Naive thymus-derived CD4-positive, alpha-beta T cell (primary cell): ENCODE results near the gene ADGRL3. TPM values are rescaled to one million over a fixed set of nuclear protein-coding genes. Genes with fewer than 3 reads are reported as not detected.

Experiments
- ATAC-seq: fragments of 150-1000 bp; cut with Tn5 transposase; 2 replicates; pipeline ENCODE4 v1.10.0; 2021; ENCODE audit warnings: mild to moderate bottlenecking, moderate library complexity
- CTCF ChIA-PET: fragments of 350-600 bp; sonication (Branson Sonifier 250); formaldehyde crosslinking; loops from one replicate; lab custom pipeline; 2021; ENCODE audit warnings: antibody characterized with exemption; lab: Charles Lee
- POLR2A ChIA-PET: fragments of 350-600 bp; sonication (Branson Sonifier 250); formaldehyde crosslinking; loops from one replicate; lab custom pipeline; 2021; ENCODE audit warnings: antibody characterized with exemption, inconsistent platforms; lab: Charles Lee
- DNase-seq, 9 donors: peaks; one replicate each; pipeline versions ENCODE4 v3.0.0 to v3.0.0-alpha.2; 2020 to 2022; ENCODE audit warnings: mixed read lengths in 1 of 9
- H3K27ac ChIP-seq: one replicate; pipeline ENCODE4 v1.7.0; 2013; ENCODE audit warnings: mild to moderate bottlenecking, low read depth, low read length, moderate library complexity
- H3K27me3 ChIP-seq, 2 donors: one replicate each; pipeline ENCODE4 v1.7.0; 2013; ENCODE audit warnings: low read length in 2 of 2, mild to moderate bottlenecking in 2 of 2, moderate library complexity in 2 of 2; ENCODE audit not compliant: control insufficient read depth in 2 of 2, insufficient read depth in 2 of 2
- H3K36me3 ChIP-seq, 3 experiments: 1 replicate in 2 of 3; 2 replicates in 1 of 3; pipeline ENCODE4 v1.7.0; 2013; ENCODE audit warnings: low read length in 3 of 3, mild to moderate bottlenecking in 3 of 3, moderate library complexity in 1 of 3; ENCODE audit not compliant: insufficient read depth in 3 of 3, control insufficient read depth in 2 of 3
- H3K4me1 ChIP-seq, 2 donors: one replicate each; pipeline ENCODE4 v1.7.0; 2013; ENCODE audit warnings: low read length in 2 of 2, mild to moderate bottlenecking in 2 of 2, moderate library complexity in 1 of 2; ENCODE audit not compliant: control insufficient read depth in 2 of 2, insufficient read depth in 2 of 2
- H3K4me3 ChIP-seq: 2 replicates; pipeline ENCODE4 v1.7.0; 2013; ENCODE audit warnings: mild to moderate bottlenecking, low read length
- H3K9me3 ChIP-seq, 3 experiments: 1 replicate in 2 of 3; 2 replicates in 1 of 3; pipeline ENCODE4 v1.7.0; 2013; ENCODE audit warnings: low read length in 3 of 3; ENCODE audit not compliant: control insufficient read depth in 2 of 3
- H3K27ac Mint-ChIP-seq, 9 donors: one replicate each; pipeline ENCODE4 v1.8.0; 2020 to 2022; ENCODE audit warnings: mixed read lengths in 9 of 9, mild to moderate bottlenecking in 8 of 9, moderate library complexity in 5 of 9, inconsistent platforms in 2 of 9
- H3K27me3 Mint-ChIP-seq, 5 donors: one replicate each; pipeline ENCODE4 v1.8.0; 2021 to 2022; ENCODE audit warnings: mixed read lengths in 5 of 5, mild to moderate bottlenecking in 1 of 5
- H3K36me3 Mint-ChIP-seq, 5 donors: one replicate each; pipeline ENCODE4 v1.8.0; 2020 to 2022; ENCODE audit warnings: mixed read lengths in 5 of 5, mild to moderate bottlenecking in 3 of 5, inconsistent platforms in 1 of 5
- H3K4me1 Mint-ChIP-seq, 7 donors: one replicate each; pipeline ENCODE4 v1.8.0; 2020 to 2022; ENCODE audit warnings: mixed read lengths in 7 of 7, mild to moderate bottlenecking in 3 of 7, inconsistent platforms in 1 of 7
- H3K4me3 Mint-ChIP-seq, 10 donors: one replicate each; pipeline ENCODE4 v1.8.0; 2020 to 2022; ENCODE audit warnings: mild to moderate bottlenecking in 10 of 10, mixed read lengths in 10 of 10, moderate library complexity in 6 of 10, inconsistent platforms in 2 of 10
- H3K9me3 Mint-ChIP-seq, 11 donors: one replicate each; pipeline ENCODE4 v1.8.0; 2020 to 2022; ENCODE audit warnings: mixed read lengths in 11 of 11, mild to moderate bottlenecking in 4 of 11, inconsistent platforms in 1 of 11, moderate library complexity in 1 of 11
- intact Hi-C, 2 donors: fragments of 100-400 bp; cut with micrococcal nuclease; formaldehyde crosslinking; loops; one replicate each; pipeline ENCODE4 v1.15.1; 2023
- polyA plus RNA-seq, 2 donors: library from polyadenylated mRNA; unstranded; fragments of 300-500 nt; fragmentation: Illumina TruSeq; gene quantifications; one replicate each; pipeline ENCODE4 v1.2.3, GENCODE V29; 2021
- total RNA-seq, 6 experiments: library from RNA in 5 of 6; stranded (reverse) in 5 of 6; gene quantifications; 1 replicate in 5 of 6; 2 replicates in 1 of 6; pipeline ENCODE4 v1.2.3 and lab custom pipeline; 2021 to 2026

The ADGRL3 gene
- total and polyA plus RNA-seq, 7 experiments from 2014 or later = not detected

GRCh38 chr4:61431131-61431530, 231.0 kb downstream of the ADGRL3 start:
- ATAC-seq = no peak
- no peak overlapping the region for H3K4me3 Mint-ChIP-seq
- peaks cover 0 to 11% (median 6%) of the 10 kb centered on the region in 11 donors for H3K9me3 Mint-ChIP-seq

DNA sequence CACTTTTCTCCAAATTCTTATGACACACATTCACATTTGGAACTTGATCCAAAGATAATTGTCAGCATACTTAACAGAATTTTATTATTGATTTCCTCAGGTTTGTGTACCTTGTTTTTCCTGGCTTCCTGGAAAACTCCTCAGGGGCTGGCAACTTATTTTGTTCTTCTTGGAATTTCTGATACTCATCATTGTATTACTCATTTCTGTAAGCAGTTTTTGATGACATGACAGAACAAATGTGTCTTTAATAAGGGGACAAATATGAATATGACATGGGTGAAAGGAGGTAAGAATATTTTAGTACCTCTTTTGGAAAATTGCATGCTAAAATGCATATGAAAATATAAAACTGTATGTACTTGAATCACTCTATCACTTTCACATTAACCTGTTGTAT, 237.8 kb downstream of the ADGRL3 start:
- CTCF ChIA-PET = no interaction called here
- H3K4me1 Mint-ChIP-seq = no peaks in the 10 kb centered on the region

More at GRCh38 chr4:61431131-61431530, 231.0 kb downstream of the ADGRL3 start:
- no peak overlapping the region for H3K4me3 ChIP-seq
- no peak overlapping the region for H3K27ac Mint-ChIP-seq
- no peaks in the 10 kb centered on the region for H3K36me3 ChIP-seq
- no peaks in the 10 kb centered on the region for H3K27me3 Mint-ChIP-seq
- H3K4me1 Mint-ChIP-seq = no peaks in the 10 kb centered on the region
- POLR2A ChIA-PET = no interaction called here
- H3K27me3 ChIP-seq = no peaks in the 10 kb centered on the region
- no peaks in the 10 kb centered on the region for H3K36me3 Mint-ChIP-seq
- H3K27ac ChIP-seq = no peak overlapping the region
- DNase-seq = no peak
- intact Hi-C loops = no loop called here
- H3K4me1 ChIP-seq = no peaks in the 10 kb centered on the region
- H3K9me3 ChIP-seq = peaks cover 0 to 10% (median 0%) of the 10 kb centered on the region in 3 experiments
- CTCF ChIA-PET = no interaction called here

GRCh38 chr4:61440321-61440720, 240.2 kb downstream of the ADGRL3 start:
- ChIA-PET CTCF (no interaction called here), POLR2A (no interaction called here)
- H3K36me3 Mint-ChIP-seq = no peaks in the 10 kb centered on the region
- no peaks in the 10 kb centered on the region for H3K9me3 ChIP-seq
- no peak overlapping the region for H3K27ac ChIP-seq
- H3K36me3 ChIP-seq = no peaks in the 10 kb centered on the region
- H3K9me3 Mint-ChIP-seq = peaks cover 0 to 11% (median 2%) of the 10 kb centered on the region in 11 donors
- H3K4me1 ChIP-seq = no peaks in the 10 kb centered on the region
- DNase-seq (no peak), ATAC-seq (no peak)
- no peaks in the 10 kb centered on the region for H3K27me3 ChIP-seq
- H3K4me3 ChIP-seq = no peak overlapping the region
- no peaks in the 10 kb centered on the region for H3K4me1 Mint-ChIP-seq
- no peaks in the 10 kb centered on the region for H3K27me3 Mint-ChIP-seq
- no peak overlapping the region for H3K4me3 Mint-ChIP-seq
- intact Hi-C loops = no loop called here
- H3K27ac Mint-ChIP-seq = no peak overlapping the region

More for the DNA sequence above, 237.8 kb downstream of the ADGRL3 start:
- Histone ChIP-seq H3K27me3 (no peaks in the 10 kb centered on the region), H3K36me3 (no peaks in the 10 kb centered on the region), H3K4me3 (no peak overlapping the region), H3K27ac (no peak overlapping the region), H3K4me1 (no peaks in the 10 kb centered on the region), H3K9me3 (no peaks in the 10 kb centered on the region)
- H3K4me3 Mint-ChIP-seq = no peak overlapping the region
- ATAC-seq (no peak), DNase-seq (no peak)
- H3K27ac Mint-ChIP-seq = no peak overlapping the region
- no peaks in the 10 kb centered on the region for H3K27me3 Mint-ChIP-seq
- POLR2A ChIA-PET = no interaction called here
- H3K9me3 Mint-ChIP-seq = peaks cover 0 to 9% (median 4%) of the 10 kb centered on the region in 11 donors
- no peaks in the 10 kb centered on the region for H3K36me3 Mint-ChIP-seq
- intact Hi-C loops = no loop called here

DNA sequence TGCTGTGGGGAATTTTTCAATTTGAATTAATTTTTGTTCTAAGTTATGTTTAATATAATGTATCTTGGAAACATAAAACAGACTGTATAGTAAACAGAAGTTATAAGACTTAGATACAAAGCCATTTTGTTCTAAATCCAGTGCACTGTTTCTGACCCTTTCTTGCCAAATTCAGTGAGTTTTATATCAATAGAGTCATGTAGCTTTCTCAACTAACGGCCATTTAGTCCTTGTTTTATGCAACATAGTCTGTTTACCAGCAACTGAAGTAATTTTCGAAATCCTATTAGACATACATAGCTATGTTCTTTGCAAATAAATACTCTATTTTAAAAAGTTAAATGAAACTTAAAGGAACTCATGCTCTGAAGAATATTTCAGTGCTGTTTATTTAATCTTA, 242.8 kb downstream of the ADGRL3 start:
- H3K27me3 Mint-ChIP-seq = no peaks in the 10 kb centered on the region
- Histone ChIP-seq H3K4me1 (no peaks in the 10 kb centered on the region), H3K27me3 (no peaks in the 10 kb centered on the region), H3K27ac (no peak overlapping the region), H3K4me3 (no peak overlapping the region), H3K9me3 (no peaks in the 10 kb centered on the region), H3K36me3 (no peaks in the 10 kb centered on the region)
- H3K36me3 Mint-ChIP-seq = no peaks in the 10 kb centered on the region
- DNase-seq (no peak), ATAC-seq (no peak)
- ChIA-PET CTCF (no interaction called here), POLR2A (no interaction called here)
- H3K4me1 Mint-ChIP-seq = no peaks in the 10 kb centered on the region
- H3K27ac Mint-ChIP-seq = no peak overlapping the region
- intact Hi-C loops = no loop called here
- peaks cover 0 to 19% (median 4%) of the 10 kb centered on the region in 11 donors for H3K9me3 Mint-ChIP-seq
- no peak overlapping the region for H3K4me3 Mint-ChIP-seq

- H3K27me3 ChIP-seq = no peaks in the 10 kb centered on the region
Observed at GRCh38 chr4:61443813-61444510, 243.8 kb downstream of the ADGRL3 start.

GRCh38 chr4:61445374-61446063, 245.4 kb downstream of the ADGRL3 start:
- DNase-seq = no peak
- H3K4me1 ChIP-seq = no peaks in the 10 kb centered on the region
- H3K4me3 ChIP-seq = no peak overlapping the region
- Mint-ChIP-seq H3K27me3 (no peaks in the 10 kb centered on the region), H3K27ac (no peak overlapping the region), H3K9me3 (peaks cover 0 to 20% (median 4%) of the 10 kb centered on the region in 11 donors), H3K4me1 (no peaks in the 10 kb centered on the region), H3K4me3 (no peak overlapping the region), H3K36me3 (no peaks in the 10 kb centered on the region)
- no peak for ATAC-seq
- no peak overlapping the region for H3K27ac ChIP-seq
- POLR2A ChIA-PET = no interaction called here
- intact Hi-C loops = no loop called here
- no peaks in the 10 kb centered on the region for H3K9me3 ChIP-seq
- H3K27me3 ChIP-seq = no peaks in the 10 kb centered on the region
- no peaks in the 10 kb centered on the region for H3K36me3 ChIP-seq
- CTCF ChIA-PET = no interaction called here

More at GRCh38 chr4:61443813-61444510, 243.8 kb downstream of the ADGRL3 start:
- Histone ChIP-seq H3K27ac (no peak overlapping the region), H3K36me3 (no peaks in the 10 kb centered on the region), H3K4me1 (no peaks in the 10 kb centered on the region), H3K4me3 (no peak overlapping the region), H3K9me3 (no peaks in the 10 kb centered on the region)
- Mint-ChIP-seq H3K4me1 (no peaks in the 10 kb centered on the region), H3K27me3 (no peaks in the 10 kb centered on the region), H3K9me3 (peaks cover 0 to 20% (median 5%) of the 10 kb centered on the region in 11 donors), H3K27ac (no peak overlapping the region), H3K36me3 (no peaks in the 10 kb centered on the region), H3K4me3 (no peak overlapping the region)
- CTCF ChIA-PET = no interaction called here
- DNase-seq (no peak), ATAC-seq (no peak)
- POLR2A ChIA-PET = no interaction called here
- intact Hi-C loops = no loop called here

- H3K27ac ChIP-seq = no peak overlapping the region
- H3K4me1 ChIP-seq = no peaks in the 10 kb centered on the region
- Mint-ChIP-seq H3K27ac (no peak overlapping the region), H3K27me3 (no peaks in the 10 kb centered on the region), H3K36me3 (no peaks in the 10 kb centered on the region), H3K9me3 (peaks cover 0 to 20% (median 3%) of the 10 kb centered on the region in 11 donors), H3K4me3 (no peak overlapping the region), H3K4me1 (no peaks in the 10 kb centered on the region)
- no peaks in the 10 kb centered on the region for H3K9me3 ChIP-seq
- H3K4me3 ChIP-seq = no peak overlapping the region
- CTCF ChIA-PET = no interaction called here
- ATAC-seq (no peak), DNase-seq (no peak)
- intact Hi-C loops = no loop called here
- no peaks in the 10 kb centered on the region for H3K36me3 ChIP-seq
- POLR2A ChIA-PET = no interaction called here
- H3K27me3 ChIP-seq = no peaks in the 10 kb centered on the region
Observed at GRCh38 chr4:61446941-61447340, 246.8 kb downstream of the ADGRL3 start.
